Endothelial cell of umbilical vein (primary cell): ENCODE measurements around the gene PFKFB3. TPM values are rescaled to one million over a fixed set of nuclear protein-coding genes. Genes with fewer than 3 reads are reported as not detected.

ENCODE experiments used
- BruUV-seq: library from RNA; stranded (reverse); fragments of 400-500 nt; replicated peaks from 2 replicates; lab custom pipeline; 2021; lab: Mats Ljungman, UMichigan
- CTCF ChIA-PET: fragments of 300-600, 350-600 bp; sonication (Branson Sonifier 250); formaldehyde crosslinking; loops from one replicate; lab custom pipeline; 2021; ENCODE audit warnings: antibody characterized with exemption, inconsistent platforms; lab: Charles Lee
- POLR2A ChIA-PET: fragments of 300-600, 350-600 bp; sonication (Branson Sonifier 250); formaldehyde crosslinking; loops from one replicate; lab custom pipeline; 2021; ENCODE audit warnings: antibody characterized with exemption, inconsistent platforms; lab: Charles Lee
- DNase-seq: peaks from one replicate; pipeline ENCODE4 v3.0.0-alpha.2; 2011; ENCODE audit warnings: low read depth, low spot score
- FAIRE-seq: peaks from 2 replicates; lab custom pipeline; 2011; peaks lifted over from hg19 to GRCh38; lab: Jason Lieb, UNC
- H2AFZ ChIP-seq: 2 replicates; pipeline ENCODE4 v1.6.0; 2012; ENCODE audit warnings: low read depth, low read length, control low read depth, inconsistent platforms
- H3K27ac ChIP-seq: 2 replicates; pipeline ENCODE4 v1.5.1; 2011; ENCODE audit warnings: low read depth, mild to moderate bottlenecking, control low read depth, low read length, moderate library complexity; ENCODE audit not compliant: insufficient read depth
- H3K27me3 ChIP-seq, 2 experiments: 2 replicates each; pipeline versions ENCODE4 v1.6.0 to v1.6.1; 2011; ENCODE audit warnings: low read length in 2 of 2, mixed read lengths in 1 of 2; ENCODE audit not compliant: control insufficient read depth in 2 of 2, insufficient read depth in 2 of 2
- H3K36me3 ChIP-seq, 2 experiments: 2 replicates in 1 of 2; 3 replicates in 1 of 2; pipeline ENCODE4 v1.5.1; 2011; ENCODE audit warnings: low read length in 2 of 2, mild to moderate bottlenecking in 1 of 2, moderate library complexity in 1 of 2; ENCODE audit not compliant: control insufficient read depth in 2 of 2, insufficient read depth in 2 of 2; ENCODE audit errors: extremely low read depth in 1 of 2
- H3K4me1 ChIP-seq: 3 replicates; pipeline ENCODE4 v1.5.1; 2011; ENCODE audit warnings: mild to moderate bottlenecking, low read length; ENCODE audit not compliant: control insufficient read depth, insufficient read depth; ENCODE audit errors: extremely low read depth
- H3K4me2 ChIP-seq: 2 replicates; pipeline ENCODE4 v1.6.1; 2011; ENCODE audit warnings: low read length, control low read depth, mixed read lengths; ENCODE audit not compliant: insufficient read depth
- H3K4me3 ChIP-seq, 3 experiments: fragments of 200-600 bp in 1 of 3; sonication (generic), shearing (Covaris generic) in 1 of 3; replicated peaks in 1 of 3; 2 replicates each; pipeline ENCODE4 v1.5.1; 2011 to 2016; ENCODE audit warnings: control low read depth in 3 of 3, low read length in 3 of 3, mild to moderate bottlenecking in 2 of 3, inconsistent platforms in 1 of 3, low read depth in 1 of 3, moderate library complexity in 1 of 3; ENCODE audit not compliant: insufficient read depth in 1 of 3
- H3K79me2 ChIP-seq: 2 replicates; pipeline ENCODE4 v1.6.0; 2012; ENCODE audit warnings: low read length, inconsistent platforms; ENCODE audit not compliant: control insufficient read depth, insufficient read depth
- H3K9ac ChIP-seq: replicated peaks from 2 replicates; pipeline ENCODE3; 2011; ENCODE audit warnings: low read length, control low read depth; ENCODE audit not compliant: insufficient read depth; ENCODE audit errors: extremely low read depth
- H3K9me1 ChIP-seq: replicated peaks from 3 replicates; pipeline ENCODE4 v1.6.0; 2011; ENCODE audit warnings: mild to moderate bottlenecking, low read length; ENCODE audit not compliant: control insufficient read depth, insufficient read depth; ENCODE audit errors: extremely low read depth
- H3K9me3 ChIP-seq: replicated peaks from 2 replicates; pipeline ENCODE4 v1.5.1; 2012; ENCODE audit warnings: low read length, inconsistent platforms; ENCODE audit not compliant: control insufficient read depth, insufficient read depth
- H4K20me1 ChIP-seq: replicated peaks from 2 replicates; pipeline ENCODE3; 2011; ENCODE audit warnings: mild to moderate bottlenecking, low read length; ENCODE audit not compliant: control insufficient read depth, insufficient read depth; ENCODE audit errors: extremely low read depth
- EZH2 ChIP-seq: IDR thresholded peaks from 2 replicates; pipeline ENCODE4 v1.6.1; 2012; ENCODE audit warnings: borderline replicate concordance, low read depth, mild to moderate bottlenecking, moderate library complexity, low read length, inconsistent platforms; ENCODE audit not compliant: severe bottlenecking
- FOS ChIP-seq: IDR thresholded peaks from 2 replicates; pipeline ENCODE4 v1.6.1; 2011; ENCODE audit warnings: mild to moderate bottlenecking, low read length, moderate library complexity, borderline replicate concordance; ENCODE audit not compliant: insufficient read depth
- GATA2 ChIP-seq: IDR thresholded peaks from 2 replicates; pipeline ENCODE4 v1.7.0; 2011; ENCODE audit warnings: low read depth, mild to moderate bottlenecking, moderate library complexity, mixed read lengths, low read length; ENCODE audit not compliant: insufficient read length, insufficient read depth
- JUN ChIP-seq: IDR thresholded peaks from 2 replicates; pipeline ENCODE4 v1.6.1; 2011; ENCODE audit warnings: borderline replicate concordance, low read depth; ENCODE audit not compliant: insufficient read length, insufficient read depth
- MYC ChIP-seq: IDR thresholded peaks from one replicate; pipeline ENCODE4 v1.6.1; 2011; ENCODE audit warnings: mild to moderate bottlenecking, low read depth, low read length
- POLR2A ChIP-seq: IDR thresholded peaks from 2 replicates; pipeline ENCODE4 v1.6.1; 2012; ENCODE audit warnings: low read depth, mild to moderate bottlenecking, control low read depth, low read length
- POLR2AphosphoS5 ChIP-seq: IDR thresholded peaks from 2 replicates; pipeline ENCODE4 v1.6.1; 2012; ENCODE audit warnings: low read depth, mild to moderate bottlenecking, control low read depth, low read length, moderate library complexity; ENCODE audit not compliant: insufficient read depth
- dilution Hi-C: fragments of 300-500 bp; cut with MboI; formaldehyde crosslinking; loops from one replicate; pipeline ENCODE4 v1.15.0; 2019; ENCODE audit warnings: low sequenced_read_pairs; ENCODE audit not compliant: extremely low pct_ligation_motif_present
- intact Hi-C: fragments of 100-400 bp; cut with micrococcal nuclease; formaldehyde crosslinking; loops from one replicate; pipeline ENCODE4 v1.10.0; 2022
- polyA plus RNA-seq, 4 experiments: library from polyadenylated mRNA; depleted of rRNA in 3 of 4; stranded (reverse) in 3 of 4; unstranded in 1 of 4; fragments of >200 nt; gene quantifications; 2 replicates each; pipeline versions ENCODE4 v1.2.1 to v1.2.3, GENCODE V29; 2011 to 2012; ENCODE audit warnings: missing spikeins in 1 of 4
- total RNA-seq: library from RNA; stranded (reverse); gene quantifications from 2 replicates; pipeline ENCODE4 v1.2.3, GENCODE V29; 2021
- TF ChIP-seq, protein P1 (sequence below): IDR thresholded peaks from 2 replicates; pipeline ENCODE4 v1.6.1; 2011; ENCODE audit not compliant: insufficient read depth, insufficient read length
- TF ChIP-seq, protein P2 (sequence below), 2 donors: IDR thresholded peaks; 1 replicate in 1 of 2; 2 replicates in 1 of 2; pipeline ENCODE4 v1.5.1; 2011; ENCODE audit warnings: low read length in 2 of 2, mild to moderate bottlenecking in 2 of 2, moderate library complexity in 2 of 2, control low read depth in 1 of 2, inconsistent platforms in 1 of 2, low read depth in 1 of 2; ENCODE audit not compliant: insufficient read depth in 1 of 2; ENCODE audit errors: extremely low read depth in 1 of 2

Gene PFKFB3
- total and polyA plus RNA-seq, 2 donors (not counting 3 experiments of a cell fraction or from before 2014, with no cell fraction given): 15.8 to 33.7 TPM

DNA sequence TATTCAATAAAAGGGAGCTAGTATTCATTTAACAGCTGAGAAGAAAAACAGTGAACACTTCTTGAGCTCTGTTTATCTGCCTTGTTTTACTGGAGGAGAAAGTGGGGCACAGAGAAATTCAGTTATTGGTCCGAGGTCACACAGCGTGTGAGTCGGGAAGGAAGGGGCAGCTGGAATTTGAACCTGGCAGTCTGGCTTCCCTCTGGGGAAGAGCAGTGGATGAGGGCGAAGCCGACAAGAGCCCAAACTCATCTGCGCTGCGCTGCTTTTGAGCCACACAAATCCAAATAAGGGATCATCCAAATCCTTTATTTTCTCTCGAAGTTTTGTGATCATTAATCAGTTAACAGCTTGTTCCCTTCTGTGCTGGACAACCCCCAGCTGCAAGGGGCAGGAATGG lies 23.7 kb upstream of the PFKFB3 start:
- H3K9me1 ChIP-seq: no peaks in the 10 kb centered on the region
- no peak overlapping the region for H2AFZ ChIP-seq
- H3K4me2 ChIP-seq: no peak overlapping the region
- no peak for DNase-seq
- FAIRE-seq: no peak
- dilution Hi-C loops (no loop called here), intact Hi-C loops (no loop called here)
- POLR2A ChIA-PET: no interaction called here
- CTCF ChIA-PET: interaction anchor here (1.0 to 1.5 kb wide), 2 partner anchors 10 to 222 kb away, joined by 3 to 5 read pairs; no protein-coding TSS in a partner anchor
- peaks cover 35% of the 10 kb centered on the region for H3K79me2 ChIP-seq
- H3K4me1 ChIP-seq: peaks cover 5% of the 10 kb centered on the region
- H3K4me3 ChIP-seq: no peak overlapping the region
- H4K20me1 ChIP-seq: peaks cover 2% of the 10 kb centered on the region
- TF ChIP-seq, protein P1, sequence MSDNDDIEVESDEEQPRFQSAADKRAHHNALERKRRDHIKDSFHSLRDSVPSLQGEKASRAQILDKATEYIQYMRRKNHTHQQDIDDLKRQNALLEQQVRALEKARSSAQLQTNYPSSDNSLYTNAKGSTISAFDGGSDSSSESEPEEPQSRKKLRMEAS: no peak
- TF ChIP-seq POLR2A: no peak
- H3K27ac ChIP-seq: no peak overlapping the region
- no peaks in the 10 kb centered on the region for H3K9me3 ChIP-seq
- BruUV-seq: no TSS peak
- no peaks in the 10 kb centered on the region for H3K27me3 ChIP-seq
- no peak overlapping the region for H3K9ac ChIP-seq
- peaks cover 0 to 2% of the 10 kb centered on the region in 2 experiments for H3K36me3 ChIP-seq

DNA sequence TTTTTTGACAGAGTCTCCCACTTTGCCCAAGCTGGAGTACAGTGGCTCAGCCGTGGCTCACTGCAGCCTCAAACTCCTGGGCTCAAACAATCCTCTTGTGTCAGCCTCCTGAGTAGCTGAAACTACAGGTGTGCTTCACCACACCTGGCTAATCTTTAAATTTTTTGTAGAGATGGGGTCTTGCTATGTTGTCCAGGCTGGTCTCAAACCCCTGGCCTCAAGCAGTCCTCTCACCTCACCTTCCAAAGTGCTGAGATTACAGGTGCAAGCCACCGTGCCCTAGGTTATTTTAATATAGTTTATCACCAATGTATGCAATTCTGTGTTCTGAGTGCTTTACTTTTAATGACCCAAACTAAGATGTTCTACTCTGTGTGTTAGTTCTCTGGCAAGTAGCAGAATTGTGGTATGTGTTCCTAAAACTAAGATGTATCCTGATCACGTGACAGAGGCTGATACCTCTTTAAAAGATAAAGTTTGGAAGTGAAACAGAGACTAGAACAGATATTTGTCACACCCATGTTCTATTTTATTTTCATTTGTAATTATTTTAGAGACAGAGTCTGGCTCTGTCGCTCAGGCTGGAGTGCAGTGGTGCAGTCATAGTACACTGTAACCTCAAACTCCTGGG lies 22.1 kb upstream of the PFKFB3 start:
- CTCF ChIA-PET: interaction anchor here (1.5 kb wide), 1 partner anchor 221 kb away, joined by 5 read pairs; no protein-coding TSS in a partner anchor

More for the DNA sequence above, 22.1 kb upstream of the PFKFB3 start:
- FAIRE-seq: no peak
- peaks cover 20% of the 10 kb centered on the region for H3K79me2 ChIP-seq
- peaks cover 2% of the 10 kb centered on the region for H4K20me1 ChIP-seq
- no peak overlapping the region for H3K9ac ChIP-seq
- no peaks in the 10 kb centered on the region for H3K9me1 ChIP-seq
- H3K4me1 ChIP-seq: peaks cover 5% of the 10 kb centered on the region
- DNase-seq: no peak
- no peaks in the 10 kb centered on the region for H3K27me3 ChIP-seq
- H2AFZ ChIP-seq: no peak overlapping the region
- dilution Hi-C loops (no loop called here), intact Hi-C loops (no loop called here)
- no peak overlapping the region for H3K4me2 ChIP-seq
- BruUV-seq: no TSS peak
- no peaks in the 10 kb centered on the region for H3K9me3 ChIP-seq
- TF ChIP-seq FOS (no peak), GATA2 (no peak), JUN (no peak), EZH2 (no peak), MYC (no peak), POLR2A (no peak), POLR2AphosphoS5 (no peak)
- TF ChIP-seq, protein P2, sequence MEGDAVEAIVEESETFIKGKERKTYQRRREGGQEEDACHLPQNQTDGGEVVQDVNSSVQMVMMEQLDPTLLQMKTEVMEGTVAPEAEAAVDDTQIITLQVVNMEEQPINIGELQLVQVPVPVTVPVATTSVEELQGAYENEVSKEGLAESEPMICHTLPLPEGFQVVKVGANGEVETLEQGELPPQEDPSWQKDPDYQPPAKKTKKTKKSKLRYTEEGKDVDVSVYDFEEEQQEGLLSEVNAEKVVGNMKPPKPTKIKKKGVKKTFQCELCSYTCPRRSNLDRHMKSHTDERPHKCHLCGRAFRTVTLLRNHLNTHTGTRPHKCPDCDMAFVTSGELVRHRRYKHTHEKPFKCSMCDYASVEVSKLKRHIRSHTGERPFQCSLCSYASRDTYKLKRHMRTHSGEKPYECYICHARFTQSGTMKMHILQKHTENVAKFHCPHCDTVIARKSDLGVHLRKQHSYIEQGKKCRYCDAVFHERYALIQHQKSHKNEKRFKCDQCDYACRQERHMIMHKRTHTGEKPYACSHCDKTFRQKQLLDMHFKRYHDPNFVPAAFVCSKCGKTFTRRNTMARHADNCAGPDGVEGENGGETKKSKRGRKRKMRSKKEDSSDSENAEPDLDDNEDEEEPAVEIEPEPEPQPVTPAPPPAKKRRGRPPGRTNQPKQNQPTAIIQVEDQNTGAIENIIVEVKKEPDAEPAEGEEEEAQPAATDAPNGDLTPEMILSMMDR (IDR thresholded peaks at IDR 0.05; ENCODE audit: extremely low read depth in 1 of 2, insufficient read depth in 1 of 2, low read depth in 1 of 2, low read length in 2 of 2): no peak
- TF ChIP-seq, protein P1: no peak
- POLR2A ChIA-PET: no interaction called here
- no peak overlapping the region for H3K27ac ChIP-seq
- no peak overlapping the region for H3K4me3 ChIP-seq
- peaks cover 0 to 2% of the 10 kb centered on the region in 2 experiments for H3K36me3 ChIP-seq
